ENCODE measurements around the gene NFIC. TPM values are rescaled to one million over a fixed set of nuclear protein-coding genes. Genes with fewer than 3 reads are reported as not detected.

Gene NFIC
- total and polyA plus RNA-seq, 2 of the 4 experiments (the other 2 are of a cell fraction): 21.9 to 32.1 TPM

- ChIA-PET CTCF (no interaction called here), POLR2A (ENCODE audit: unreplicated experiment) (no interaction called here)
- Histone ChIP-seq H2BK15ac (ENCODE audit: low read depth, low read length) (no peak overlapping the region), H2BK120ac (ENCODE audit: low read depth, low read length) (no peak overlapping the region; the same call in 1 of the 2 replicates), H2BK5ac (ENCODE audit: low read depth, low read length, poor library complexity, severe bottlenecking) (peak overlapping the region; percentile 64), H3K4me2 (ENCODE audit: low read depth, low read length) (no peak overlapping the region), H3K14ac (replicated peaks; ENCODE audit: low read depth, low read length) (no peak overlapping the region), H2AK5ac (ENCODE audit: low read depth, low read length) (no peak overlapping the region), H3K9ac (ENCODE audit: low read depth, low read length) (no peak overlapping the region), H2AK9ac (replicated peaks; ENCODE audit: low read depth, low read length, poor library complexity) (no peak overlapping the region), H3K9me1 (ENCODE audit: insufficient read depth, low read length) (peaks cover 9% of the 10 kb centered on the region), H3K79me1 (ENCODE audit: low read depth in 1 of 2, low read length in 2 of 2) (peaks cover 31 to 66% of the 10 kb centered on the region in 2 experiments), H4K91ac (ENCODE audit: insufficient read depth, low read depth, low read length) (no peak overlapping the region), H4K20me1 (ENCODE audit: insufficient read depth, low read length) (peaks cover 38% of the 10 kb centered on the region), H2BK20ac (ENCODE audit: low read depth, low read length) (no peak overlapping the region), H3K4me1 (ENCODE audit: control insufficient read depth, insufficient read depth, low read length) (peaks cover 2% of the 10 kb centered on the region), H3K27me3 (ENCODE audit: control insufficient read depth, insufficient read depth, low read length) (no peaks in the 10 kb centered on the region), H3K23ac (ENCODE audit: low read depth, low read length) (no peak overlapping the region; the same call in 1 of the 2 replicates), H4K8ac (ENCODE audit: low read depth in 2 of 2, low read length in 2 of 2) (peak overlapping the region in 1 of 2 experiments; percentile 65; a peak in 2 of 4 replicates), H3K56ac (ENCODE audit: extremely low read depth, insufficient read depth, low read length) (no peak overlapping the region), H3K18ac (ENCODE audit: low read depth, low read length) (no peak overlapping the region), H3K36me3 (ENCODE audit: control insufficient read depth, insufficient read depth, low read length) (peaks cover 62% of the 10 kb centered on the region), H3K9me3 (ENCODE audit: control insufficient read depth, insufficient read depth, low read length) (no peaks in the 10 kb centered on the region), H4K5ac (ENCODE audit: low read depth, low read length) (no peak overlapping the region), H3K4ac (ENCODE audit: low read depth, low read length) (peak overlapping the region; percentile 73; the same call in 1 of the 2 replicates), H3K27ac (ENCODE audit: insufficient read depth, low read length) (peak overlapping the region; percentile 67), H3K4me3 (ENCODE audit: insufficient read depth, low read depth, low read length) (no peak overlapping the region), H2AFZ (replicated peaks; ENCODE audit: low read length, poor library complexity) (peak overlapping the region; percentile 47)
- BruUV-seq (replicated peaks): no TSS peak
- peak; percentile 96 for ATAC-seq (ENCODE audit: low read depth)
- in situ Hi-C loops (cut with MboI; ENCODE audit: low sequenced_read_pairs) (no loop called here), dilution Hi-C loops (cut with HindIII; ENCODE audit: low sequenced_read_pairs, unreplicated experiment) (no loop called here), intact Hi-C loops (cut with micrococcal nuclease) (loop anchor here (1.0 to 2.0 kb wide), 2 partner anchors 16 to 46 kb away; no protein-coding TSS in a partner anchor)
- TF ChIP-seq MAZ (IDR thresholded peaks at IDR 0.05; ENCODE audit: borderline replicate concordance, low read depth, low read length) (peak; percentile 74), ELK1 (IDR thresholded peaks at IDR 0.05; ENCODE audit: borderline replicate concordance, low read depth, low read length) (no peak), RFX5 (IDR thresholded peaks at IDR 0.05; ENCODE audit: low read depth, low read length) (no peak), RAD21 (IDR thresholded peaks at IDR 0.05; ENCODE audit: low read length) (no peak), NFE2L2 (IDR thresholded peaks at IDR 0.05; ENCODE audit: low read depth, low read length) (no peak), CEBPB (IDR thresholded peaks at IDR 0.05; ENCODE audit: low read depth, low read length) (no peak), RCOR1 (IDR thresholded peaks at IDR 0.05; ENCODE audit: insufficient replicate concordance, low read length) (peak; percentile 18), SMC3 (IDR thresholded peaks at IDR 0.05; ENCODE audit: low read depth, low read length) (no peak), USF2 (IDR thresholded peaks at IDR 0.05; ENCODE audit: low read depth, low read length) (peak; percentile 94), FOS (IDR thresholded peaks at IDR 0.05; ENCODE audit: low read depth, low read length) (peak; percentile 96), POLR2A (IDR thresholded peaks at IDR 0.05; ENCODE audit: low read depth, low read length) (no peak), MAFK (IDR thresholded peaks at IDR 0.05; ENCODE audit: low read depth, low read length) (no peak), BHLHE40 (IDR thresholded peaks at IDR 0.05; ENCODE audit: low read depth, low read length) (peak; percentile 83), CHD1 (IDR thresholded peaks at IDR 0.05; ENCODE audit: low read depth, low read length) (no peak), MXI1 (IDR thresholded peaks at IDR 0.05; ENCODE audit: borderline replicate concordance, low read depth, low read length) (peak; percentile 51; the same call in 1 of the 2 replicates)
- TF ChIP-seq, protein P1, sequence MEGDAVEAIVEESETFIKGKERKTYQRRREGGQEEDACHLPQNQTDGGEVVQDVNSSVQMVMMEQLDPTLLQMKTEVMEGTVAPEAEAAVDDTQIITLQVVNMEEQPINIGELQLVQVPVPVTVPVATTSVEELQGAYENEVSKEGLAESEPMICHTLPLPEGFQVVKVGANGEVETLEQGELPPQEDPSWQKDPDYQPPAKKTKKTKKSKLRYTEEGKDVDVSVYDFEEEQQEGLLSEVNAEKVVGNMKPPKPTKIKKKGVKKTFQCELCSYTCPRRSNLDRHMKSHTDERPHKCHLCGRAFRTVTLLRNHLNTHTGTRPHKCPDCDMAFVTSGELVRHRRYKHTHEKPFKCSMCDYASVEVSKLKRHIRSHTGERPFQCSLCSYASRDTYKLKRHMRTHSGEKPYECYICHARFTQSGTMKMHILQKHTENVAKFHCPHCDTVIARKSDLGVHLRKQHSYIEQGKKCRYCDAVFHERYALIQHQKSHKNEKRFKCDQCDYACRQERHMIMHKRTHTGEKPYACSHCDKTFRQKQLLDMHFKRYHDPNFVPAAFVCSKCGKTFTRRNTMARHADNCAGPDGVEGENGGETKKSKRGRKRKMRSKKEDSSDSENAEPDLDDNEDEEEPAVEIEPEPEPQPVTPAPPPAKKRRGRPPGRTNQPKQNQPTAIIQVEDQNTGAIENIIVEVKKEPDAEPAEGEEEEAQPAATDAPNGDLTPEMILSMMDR (conservative IDR thresholded peaks at IDR 0.05; ENCODE audit: low read depth, low read length): no peak
- DNase-seq: peak; percentile 100
- no CpG with 5 or more reads among the region's 12 CpGs for WGBS, 2 experiments (ENCODE audit: extremely low coverage in 2 of 2, insufficient read length in 1 of 2)
Measured at GRCh38 chr19:3450796-3451411, 84.5 kb downstream of the NFIC start.
